HepG2 (cell line): Measurements from ENCODE around the gene CLDN9. TPM values are rescaled to one million over a fixed set of nuclear protein-coding genes. Genes with fewer than 3 reads are reported as not detected.
A peak's percentile ranks its signal among the peaks of the same experiment; 100 is the strongest.

Source experiments
- FLYWCH1 ChIP-seq: sonication (generic); formaldehyde crosslinking; IDR thresholded peaks from 2 replicates; pipeline ENCODE4 v1.8.1; 2023; ENCODE audit warnings: mild to moderate bottlenecking, missing genetic modification reagents
- GMEB1 ChIP-seq: sonication (generic); formaldehyde crosslinking; IDR thresholded peaks from 2 replicates; pipeline ENCODE4 v1.5.1; 2020; ENCODE audit warnings: missing genetic modification reagents, mild to moderate bottlenecking, borderline replicate concordance
- HNRNPH1 ChIP-seq: fragments of 200-400 bp; formaldehyde crosslinking; optimal IDR thresholded peaks from 2 replicates; pipeline ENCODE3; 2017; ENCODE audit warnings: mild to moderate bottlenecking, low read depth, low read length
- KIAA2018 ChIP-seq: sonication (generic); formaldehyde crosslinking; IDR thresholded peaks from 2 replicates; pipeline ENCODE4 v1.5.0; 2020; ENCODE audit warnings: mild to moderate bottlenecking, missing genetic modification reagents, borderline replicate concordance
- RXRB ChIP-seq: IDR thresholded peaks from 2 replicates; pipeline ENCODE4 v1.6.1; 2016; ENCODE audit warnings: borderline replicate concordance, missing genetic modification reagents, missing compliant biosample characterization
- THAP7 ChIP-seq: sonication (generic); formaldehyde crosslinking; IDR thresholded peaks from 2 replicates; pipeline ENCODE4 v1.8.1; 2023; ENCODE audit warnings: mild to moderate bottlenecking, missing genetic modification reagents
- ZFP36L2 ChIP-seq: sonication (generic); formaldehyde crosslinking; IDR thresholded peaks from 2 replicates; pipeline ENCODE4 v1.4.0; 2020; ENCODE audit warnings: missing genetic modification reagents
- ZKSCAN1 ChIP-seq: fragments of 150-350 bp; IDR thresholded peaks from 2 replicates; pipeline ENCODE4 v1.6.1; 2014; ENCODE audit warnings: low read length
- ZMAT5 ChIP-seq: sonication (generic); formaldehyde crosslinking; IDR thresholded peaks from 2 replicates; pipeline ENCODE4 v1.5.0; 2020; ENCODE audit warnings: mild to moderate bottlenecking, low read depth, missing genetic modification reagents, borderline replicate concordance
- ZNF235 ChIP-seq: sonication (generic); formaldehyde crosslinking; IDR thresholded peaks from 2 replicates; pipeline ENCODE4 v1.8.1; 2023; ENCODE audit warnings: mild to moderate bottlenecking, missing genetic modification reagents, borderline replicate concordance
- ZNF362 ChIP-seq: sonication (generic); formaldehyde crosslinking; IDR thresholded peaks from 2 replicates; pipeline ENCODE4 v1.4.0; 2020; ENCODE audit warnings: missing genetic modification reagents, mild to moderate bottlenecking, borderline replicate concordance
- polyA plus RNA-seq, 8 experiments: library from polyadenylated mRNA; depleted of rRNA in 3 of 8; stranded (reverse) in 7 of 8; unstranded in 1 of 8; fragments of >200 nt; fragmentation: Illumina TruSeq in 4 of 8; extraction: Trizol in 4 of 8; gene quantifications; 2 replicates each; pipeline versions ENCODE4 v1.2.1 to v1.2.3, GENCODE V29; 2011 to 2016; ENCODE audit warnings: low read depth in 4 of 8, missing spikeins in 1 of 8, mixed read lengths in 1 of 8; ENCODE audit not compliant: insufficient read depth in 1 of 8
- total RNA-seq, 5 experiments: library from RNA; depleted of rRNA; stranded (reverse); fragments of >200 nt; fragmentation: Illumina TruSeq; extraction: Trizol; gene quantifications; 2 replicates each; pipeline ENCODE4 v1.2.3, GENCODE V29; 2016; ENCODE audit warnings: low read depth in 1 of 5

Gene CLDN9
- total and polyA plus RNA-seq, 2 of the 13 experiments (the other 11 are each of a cell fraction or from before 2014, with no cell fraction given), result 0.15 to 0.26 TPM

- TF ChIP-seq HNRNPH1, result no peak
- TF ChIP-seq ZNF362 (CRISPR knock-in tag), result no peak; the same call in none of the 2 replicates
- TF ChIP-seq ZMAT5 (CRISPR knock-in tag), result no peak
- no peak for TF ChIP-seq FLYWCH1 (CRISPR knock-in tag)
- TF ChIP-seq ZNF235 (CRISPR knock-in tag), result no peak
- no peak; the same call in 1 of the 2 replicates for TF ChIP-seq THAP7 (CRISPR knock-in tag)
- TF ChIP-seq KIAA2018 (CRISPR knock-in tag), result no peak
- TF ChIP-seq GMEB1, result peak; percentile 94
- TF ChIP-seq ZFP36L2, result no peak
- TF ChIP-seq ZKSCAN1, result no peak
- TF ChIP-seq RXRB, result no peak
These were observed 32.2 kb upstream of the CLDN9 start, which contains the start of gene PKMYT1 (continued) for GRCh38 chr16:2980227-2981176.
